OCI-LY3 (cell line): ENCODE results near the gene TXLNA.

ENCODE experiments used
- EZH2phosphoT487 ChIP-seq: fragments of 200-600 bp; shearing (Covaris generic); IDR thresholded peaks from 2 replicates; pipeline ENCODE4 v1.6.1; 2018; ENCODE audit warnings: antibody characterized with exemption, mixed run types, low read depth
- TF ChIP-seq, protein P1 (sequence below): fragments of 200-600, 300-600 bp; sonication (generic); IDR thresholded peaks from 2 replicates; pipeline ENCODE4 v1.5.1; 2014; ENCODE audit warnings: antibody characterized with exemption, low read length, low read depth

DNA sequence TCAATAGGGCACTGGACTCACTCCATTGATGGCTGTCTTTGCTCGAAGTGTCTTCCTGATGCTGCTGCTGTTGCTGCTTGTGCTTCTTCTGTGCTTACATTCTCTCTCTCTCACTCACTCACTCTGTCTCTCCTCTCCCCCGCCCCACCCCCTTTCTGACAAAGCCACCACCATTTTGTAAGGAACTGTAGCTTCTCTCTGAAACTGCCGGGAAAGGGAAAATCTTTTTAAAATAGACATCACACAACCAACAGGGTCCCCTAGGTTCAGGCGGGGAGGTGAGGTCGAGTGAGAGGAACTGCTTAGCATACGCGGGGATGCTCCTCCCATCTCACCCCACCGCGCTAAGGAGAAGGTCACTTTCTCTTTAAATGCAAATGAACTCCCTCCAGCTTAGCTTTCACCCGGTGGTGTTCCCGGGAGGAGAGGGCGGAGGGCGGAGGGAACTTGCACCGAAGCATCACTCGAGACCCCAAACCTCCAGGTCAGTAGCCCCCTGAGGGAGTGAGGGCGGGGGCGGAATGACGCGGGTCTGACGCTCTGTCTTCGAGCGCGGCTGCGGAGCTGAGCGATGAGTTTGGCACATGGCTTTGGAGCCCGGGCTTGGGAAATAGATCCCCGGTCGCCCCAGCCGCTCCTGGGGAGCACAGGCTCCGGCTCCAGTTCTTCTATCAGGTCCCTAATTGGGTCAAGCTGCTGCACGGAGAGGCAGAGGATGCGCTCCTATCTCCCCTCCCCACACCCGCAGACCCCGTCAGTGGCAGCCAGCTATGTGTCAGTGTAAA is 20.9 kb downstream of the TXLNA start, which contains the start of gene CCDC28B:
- TF ChIP-seq, protein P1, sequence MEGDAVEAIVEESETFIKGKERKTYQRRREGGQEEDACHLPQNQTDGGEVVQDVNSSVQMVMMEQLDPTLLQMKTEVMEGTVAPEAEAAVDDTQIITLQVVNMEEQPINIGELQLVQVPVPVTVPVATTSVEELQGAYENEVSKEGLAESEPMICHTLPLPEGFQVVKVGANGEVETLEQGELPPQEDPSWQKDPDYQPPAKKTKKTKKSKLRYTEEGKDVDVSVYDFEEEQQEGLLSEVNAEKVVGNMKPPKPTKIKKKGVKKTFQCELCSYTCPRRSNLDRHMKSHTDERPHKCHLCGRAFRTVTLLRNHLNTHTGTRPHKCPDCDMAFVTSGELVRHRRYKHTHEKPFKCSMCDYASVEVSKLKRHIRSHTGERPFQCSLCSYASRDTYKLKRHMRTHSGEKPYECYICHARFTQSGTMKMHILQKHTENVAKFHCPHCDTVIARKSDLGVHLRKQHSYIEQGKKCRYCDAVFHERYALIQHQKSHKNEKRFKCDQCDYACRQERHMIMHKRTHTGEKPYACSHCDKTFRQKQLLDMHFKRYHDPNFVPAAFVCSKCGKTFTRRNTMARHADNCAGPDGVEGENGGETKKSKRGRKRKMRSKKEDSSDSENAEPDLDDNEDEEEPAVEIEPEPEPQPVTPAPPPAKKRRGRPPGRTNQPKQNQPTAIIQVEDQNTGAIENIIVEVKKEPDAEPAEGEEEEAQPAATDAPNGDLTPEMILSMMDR: no peak
- TF ChIP-seq EZH2phosphoT487: no peak
